Breast epithelium (tissue), 3 donors: ENCODE data around the gene SPTSSB.

ENCODE experiments used
- POLR2A ChIP-seq: fragments of 450-650 bp; IDR thresholded peaks from one replicate; pipeline ENCODE4 v1.6.1; 2016; ENCODE audit warnings: antibody characterized with exemption, mild to moderate bottlenecking, moderate library complexity
- POLR2AphosphoS5 ChIP-seq, 3 donors: sonication (generic); formaldehyde crosslinking; IDR thresholded peaks; one replicate each; pipeline ENCODE4 v1.6.1; 2017; ENCODE audit warnings: antibody characterized with exemption in 3 of 3
- TF ChIP-seq, protein P1 (sequence below), 3 donors: fragments of 450-650 bp; IDR thresholded peaks; one replicate each; pipeline ENCODE4 v1.5.1; 2016 to 2017; ENCODE audit warnings: antibody characterized with exemption in 3 of 3, mild to moderate bottlenecking in 3 of 3, moderate library complexity in 3 of 3

GRCh38 chr3:161333696-161334095 is 37.6 kb downstream of the SPTSSB start:
- TF ChIP-seq, protein P1, sequence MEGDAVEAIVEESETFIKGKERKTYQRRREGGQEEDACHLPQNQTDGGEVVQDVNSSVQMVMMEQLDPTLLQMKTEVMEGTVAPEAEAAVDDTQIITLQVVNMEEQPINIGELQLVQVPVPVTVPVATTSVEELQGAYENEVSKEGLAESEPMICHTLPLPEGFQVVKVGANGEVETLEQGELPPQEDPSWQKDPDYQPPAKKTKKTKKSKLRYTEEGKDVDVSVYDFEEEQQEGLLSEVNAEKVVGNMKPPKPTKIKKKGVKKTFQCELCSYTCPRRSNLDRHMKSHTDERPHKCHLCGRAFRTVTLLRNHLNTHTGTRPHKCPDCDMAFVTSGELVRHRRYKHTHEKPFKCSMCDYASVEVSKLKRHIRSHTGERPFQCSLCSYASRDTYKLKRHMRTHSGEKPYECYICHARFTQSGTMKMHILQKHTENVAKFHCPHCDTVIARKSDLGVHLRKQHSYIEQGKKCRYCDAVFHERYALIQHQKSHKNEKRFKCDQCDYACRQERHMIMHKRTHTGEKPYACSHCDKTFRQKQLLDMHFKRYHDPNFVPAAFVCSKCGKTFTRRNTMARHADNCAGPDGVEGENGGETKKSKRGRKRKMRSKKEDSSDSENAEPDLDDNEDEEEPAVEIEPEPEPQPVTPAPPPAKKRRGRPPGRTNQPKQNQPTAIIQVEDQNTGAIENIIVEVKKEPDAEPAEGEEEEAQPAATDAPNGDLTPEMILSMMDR (IDR thresholded peaks at IDR 0.05) = no peak
- no peak for TF ChIP-seq POLR2A
- no peak for TF ChIP-seq POLR2AphosphoS5 (IDR thresholded peaks at IDR 0.05)
